B cell (primary cell): Measurements from ENCODE around the gene FAM222A. TPM values are rescaled to one million over a fixed set of nuclear protein-coding genes. Genes with fewer than 3 reads are reported as not detected.

Experiments
- ATAC-seq: fragments of 200-7000 bp; cut with Tn5 transposase; one replicate; pipeline ENCODE4 v1.10.0; 2021; ENCODE audit warnings: low read depth, mild to moderate bottlenecking, moderate number of reproducible peaks, moderate library complexity
- CTCF ChIA-PET: fragments of 350-600 bp; sonication (Branson Sonifier 250); formaldehyde crosslinking; loops from one replicate; lab custom pipeline; 2021; ENCODE audit warnings: antibody characterized with exemption, inconsistent platforms; lab: Charles Lee
- POLR2A ChIA-PET: fragments of 350-600 bp; sonication (Branson Sonifier 250); formaldehyde crosslinking; loops from one replicate; lab custom pipeline; 2021; ENCODE audit warnings: antibody characterized with exemption; lab: Charles Lee
- DNase-seq: peaks from one replicate; pipeline ENCODE4 v3.0.0; 2013
- H2AFZ ChIP-seq: 2 replicates; pipeline ENCODE4 v1.6.1; 2012; ENCODE audit warnings: mild to moderate bottlenecking, low read depth, low read length; ENCODE audit not compliant: insufficient read depth, poor library complexity, severe bottlenecking
- H3K27ac ChIP-seq, 2 donors: 1 replicate in 1 of 2; 2 replicates in 1 of 2; pipeline ENCODE4 v1.5.1; 2012 to 2013; ENCODE audit warnings: low read length in 2 of 2, mild to moderate bottlenecking in 2 of 2, moderate library complexity in 1 of 2
- H3K27me3 ChIP-seq, 4 experiments: fragments of 200-600 bp in 1 of 4; sonication (generic) in 1 of 4; replicated peaks in 1 of 4; 1 replicate in 2 of 4; 2 replicates in 2 of 4; pipeline versions ENCODE4 v1.6.1 to v1.7.0; 2013 to 2016; ENCODE audit warnings: low read length in 3 of 4, mild to moderate bottlenecking in 2 of 4, mixed read lengths in 1 of 4, moderate library complexity in 1 of 4; ENCODE audit not compliant: insufficient read depth in 4 of 4, control insufficient read depth in 3 of 4; ENCODE audit errors: control extremely low read depth in 1 of 4
- H3K36me3 ChIP-seq, 2 experiments: replicated peaks in 1 of 2; 1 replicate in 1 of 2; 2 replicates in 1 of 2; pipeline versions ENCODE4 v1.6.1 to v1.7.1; 2013; ENCODE audit warnings: low read length in 1 of 2; ENCODE audit not compliant: insufficient read depth in 2 of 2, control insufficient read depth in 1 of 2; ENCODE audit errors: control extremely low read depth in 1 of 2, extremely low read depth in 1 of 2
- H3K4me1 ChIP-seq, 2 donors: fragments of 200-600 bp in 1 of 2; sonication (generic) in 1 of 2; 1 replicate in 1 of 2; 2 replicates in 1 of 2; pipeline versions ENCODE4 v1.5.1 to v1.6.1; 2013 to 2017; ENCODE audit warnings: low read length in 2 of 2; ENCODE audit not compliant: control insufficient read depth in 2 of 2, insufficient read depth in 2 of 2
- H3K4me2 ChIP-seq: replicated peaks from 2 replicates; pipeline ENCODE3; 2012; ENCODE audit warnings: mild to moderate bottlenecking, low read depth, low read length; ENCODE audit not compliant: poor library complexity, severe bottlenecking
- H3K4me3 ChIP-seq, 5 experiments: fragments of 200-600 bp in 1 of 5; sonication (generic) in 1 of 5; 1 replicate in 3 of 5; 2 replicates in 2 of 5; pipeline versions ENCODE4 v1.5.1 to v1.7.0; 2011 to 2016; ENCODE audit warnings: low read length in 4 of 5, mild to moderate bottlenecking in 4 of 5, low read depth in 2 of 5, control low read depth in 1 of 5, moderate library complexity in 1 of 5; ENCODE audit not compliant: insufficient read depth in 1 of 5; ENCODE audit errors: control extremely low read depth in 1 of 5, extremely low read depth in 1 of 5
- H3K79me2 ChIP-seq: fragments of 200-600 bp; sonication (generic); one replicate; pipeline ENCODE4 v1.6.0; 2016; ENCODE audit warnings: low read length; ENCODE audit not compliant: control insufficient read depth, insufficient read depth
- H3K9ac ChIP-seq: fragments of 200-600 bp; sonication (generic); 2 replicates; pipeline ENCODE4 v1.6.1; 2017; ENCODE audit warnings: mild to moderate bottlenecking, low read length, moderate library complexity
- H3K9me3 ChIP-seq, 3 donors: one replicate each; pipeline versions ENCODE4 v1.6.1 to v1.7.1; 2013; ENCODE audit warnings: low read length in 2 of 3; ENCODE audit not compliant: control insufficient read depth in 2 of 3, insufficient read depth in 1 of 3; ENCODE audit errors: control extremely low read depth in 1 of 3
- H4K20me1 ChIP-seq: 2 replicates; pipeline ENCODE4 v1.6.0; 2012; ENCODE audit warnings: mild to moderate bottlenecking, low read length; ENCODE audit not compliant: insufficient read depth, control insufficient read depth, poor library complexity, severe bottlenecking
- H3K27ac Mint-ChIP-seq: one replicate; pipeline ENCODE4 v1.8.0; 2021; ENCODE audit warnings: mixed read lengths
- H3K27me3 Mint-ChIP-seq: one replicate; pipeline ENCODE4 v1.8.0; 2021; ENCODE audit warnings: mixed read lengths
- H3K4me1 Mint-ChIP-seq: one replicate; pipeline ENCODE4 v1.8.0; 2021; ENCODE audit warnings: mixed read lengths
- H3K4me3 Mint-ChIP-seq: one replicate; pipeline ENCODE4 v1.8.0; 2021; ENCODE audit warnings: mixed read lengths
- H3K9me3 Mint-ChIP-seq: one replicate; pipeline ENCODE4 v1.8.0; 2022; ENCODE audit warnings: mixed read lengths; ENCODE audit not compliant: insufficient read depth
- CTCF ChIP-seq: fragments of 200-600 bp; IDR thresholded peaks from one replicate; pipeline ENCODE4 v1.8.0; 2022; ENCODE audit warnings: antibody characterized with exemption, mild to moderate bottlenecking
- EZH2 ChIP-seq: IDR thresholded peaks from 2 replicates; pipeline ENCODE4 v1.6.1; 2012; ENCODE audit warnings: borderline replicate concordance, low read depth, mild to moderate bottlenecking, moderate library complexity, low read length; ENCODE audit not compliant: insufficient read depth, poor library complexity, severe bottlenecking
- WGBS: methylation state at CpG from one replicate; pipeline ENCODE4 v1.1.5; 2013; ENCODE audit warnings: missing lambda C conversion rate; ENCODE audit not compliant: insufficient coverage; 5-methylcytosine and 5-hydroxymethylcytosine counted together
- intact Hi-C: fragments of 100-400 bp; cut with micrococcal nuclease; formaldehyde crosslinking; loops from one replicate; pipeline ENCODE4 v1.10.0; 2022
- polyA plus RNA-seq: library from polyadenylated mRNA; depleted of rRNA; stranded (reverse); fragments of >200 nt; gene quantifications from 2 replicates; pipeline ENCODE4 v1.2.3, GENCODE V29; 2012
- total RNA-seq, 2 donors: library from RNA; stranded (reverse); fragments of 120-200 nt in 1 of 2; gene quantifications; 1 replicate in 1 of 2; 2 replicates in 1 of 2; pipeline versions ENCODE4 v1.2.3 to v1.2.4, GENCODE V29; 2013 to 2022

FAM222A gene
- total and polyA plus RNA-seq, 2 donors (not counting 1 experiment from before 2014, with no cell fraction given): 0.49 to 4.6 TPM

DNA sequence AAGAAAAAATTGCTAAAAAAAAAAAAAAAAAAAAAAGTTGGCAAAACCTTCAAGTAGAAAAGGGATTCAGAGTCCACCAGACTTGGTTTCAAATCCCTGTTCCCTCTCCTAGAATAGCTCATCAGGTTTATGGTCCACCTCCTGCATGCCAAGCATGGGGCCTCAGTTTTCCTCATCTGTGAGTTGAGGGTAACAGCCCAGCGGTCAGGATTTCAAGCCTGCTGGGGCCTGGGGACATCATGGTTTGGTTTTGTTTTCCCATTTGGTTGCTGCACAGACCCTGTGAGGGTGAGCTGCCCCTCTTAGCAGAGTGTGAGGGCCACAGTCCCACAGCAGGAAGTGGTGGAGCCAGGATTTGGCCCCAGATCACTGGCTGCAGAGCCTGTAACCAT, 12.5 kb downstream of the FAM222A start:
- ATAC-seq (no peak), DNase-seq (no peak)
- 100% methylated on average over 1 of the region's 1 CpG for WGBS
- Histone ChIP-seq H3K36me3 (no peaks in the 10 kb centered on the region), H3K4me1 (no peaks in the 10 kb centered on the region), H4K20me1 (no peaks in the 10 kb centered on the region), H3K4me2 (no peak overlapping the region), H3K9me3 (no peaks in the 10 kb centered on the region), H3K79me2 (no peaks in the 10 kb centered on the region), H3K27me3 (no peaks in the 10 kb centered on the region), H3K4me3 (no peak overlapping the region), H2AFZ (no peak overlapping the region), H3K27ac (no peak overlapping the region), H3K9ac (no peak overlapping the region)
- peaks cover 4% of the 10 kb centered on the region for H3K27me3 Mint-ChIP-seq
- CTCF ChIA-PET: interaction anchor here (0.9 kb wide), 1 partner anchor 12 kb away, joined by 3 read pairs; no protein-coding TSS in a partner anchor
- H3K9me3 Mint-ChIP-seq: no peaks in the 10 kb centered on the region
- intact Hi-C loops: no loop called here
- no peak overlapping the region for H3K4me3 Mint-ChIP-seq
- no peak overlapping the region for H3K27ac Mint-ChIP-seq
- TF ChIP-seq EZH2: no peak
- TF ChIP-seq CTCF: no peak
- no peaks in the 10 kb centered on the region for H3K4me1 Mint-ChIP-seq
- POLR2A ChIA-PET: no interaction called here

DNA sequence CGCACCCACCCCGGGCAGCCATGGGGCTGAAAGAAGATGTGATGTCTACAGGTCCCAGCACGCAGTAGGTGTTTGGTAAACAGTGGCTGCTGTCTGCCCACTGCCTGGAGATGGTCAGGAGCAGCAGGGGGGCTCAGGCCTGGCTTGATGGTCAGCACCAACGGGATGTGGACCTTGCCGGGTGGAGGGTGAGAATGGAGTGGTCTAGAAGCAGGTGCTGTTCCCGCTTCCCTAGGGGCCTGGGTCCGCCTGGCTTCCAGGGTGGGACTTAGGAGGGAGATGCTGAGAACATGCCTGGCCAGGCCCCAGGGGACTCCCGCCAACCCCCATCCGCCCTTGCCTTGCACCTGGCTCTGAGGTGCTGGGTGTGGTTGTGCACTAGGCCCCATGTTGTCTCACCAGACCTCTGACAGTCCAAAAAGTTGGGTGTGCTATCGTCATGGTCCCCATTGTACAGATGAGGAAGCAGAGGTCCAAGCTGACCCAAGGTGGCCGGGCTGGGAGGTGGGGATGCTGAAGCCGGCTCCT, 12.9 kb downstream of the FAM222A start:
- POLR2A ChIA-PET: no interaction called here
- Histone ChIP-seq H3K79me2 (no peaks in the 10 kb centered on the region), H2AFZ (no peak overlapping the region), H4K20me1 (no peaks in the 10 kb centered on the region), H3K27ac (no peak overlapping the region), H3K4me3 (no peak overlapping the region), H3K27me3 (no peaks in the 10 kb centered on the region), H3K4me1 (no peaks in the 10 kb centered on the region), H3K9ac (no peak overlapping the region), H3K36me3 (no peaks in the 10 kb centered on the region), H3K9me3 (no peaks in the 10 kb centered on the region), H3K4me2 (no peak overlapping the region)
- intact Hi-C loops: no loop called here
- no peak for DNase-seq
- TF ChIP-seq EZH2 (no peak), CTCF (no peak)
- CTCF ChIA-PET: no interaction called here
- Mint-ChIP-seq H3K4me3 (no peak overlapping the region), H3K4me1 (no peaks in the 10 kb centered on the region), H3K9me3 (no peaks in the 10 kb centered on the region), H3K27ac (no peak overlapping the region), H3K27me3 (peaks cover 3% of the 10 kb centered on the region)
- ATAC-seq: no peak
- WGBS: 90% methylated on average over 11 of the region's 12 CpGs
